A549 treated with Hydrocortisone at 1 μM for 4 hours (cell line): Measurements from ENCODE around the gene SCD5. TPM values are rescaled to one million over a fixed set of nuclear protein-coding genes. Genes with fewer than 3 reads are reported as not detected.

Experiments used
- total RNA-seq: library from RNA; stranded (reverse); fragments of 200-300 nt; extraction: Qiagen RNA extraction; gene quantifications from 5 replicates; pipeline ENCODE4 v1.2.3, GENCODE V29; 2022

The SCD5 gene
- total RNA-seq: 6.2 to 8.1 TPM (median 6.6 TPM) in 5 replicates

DNA sequence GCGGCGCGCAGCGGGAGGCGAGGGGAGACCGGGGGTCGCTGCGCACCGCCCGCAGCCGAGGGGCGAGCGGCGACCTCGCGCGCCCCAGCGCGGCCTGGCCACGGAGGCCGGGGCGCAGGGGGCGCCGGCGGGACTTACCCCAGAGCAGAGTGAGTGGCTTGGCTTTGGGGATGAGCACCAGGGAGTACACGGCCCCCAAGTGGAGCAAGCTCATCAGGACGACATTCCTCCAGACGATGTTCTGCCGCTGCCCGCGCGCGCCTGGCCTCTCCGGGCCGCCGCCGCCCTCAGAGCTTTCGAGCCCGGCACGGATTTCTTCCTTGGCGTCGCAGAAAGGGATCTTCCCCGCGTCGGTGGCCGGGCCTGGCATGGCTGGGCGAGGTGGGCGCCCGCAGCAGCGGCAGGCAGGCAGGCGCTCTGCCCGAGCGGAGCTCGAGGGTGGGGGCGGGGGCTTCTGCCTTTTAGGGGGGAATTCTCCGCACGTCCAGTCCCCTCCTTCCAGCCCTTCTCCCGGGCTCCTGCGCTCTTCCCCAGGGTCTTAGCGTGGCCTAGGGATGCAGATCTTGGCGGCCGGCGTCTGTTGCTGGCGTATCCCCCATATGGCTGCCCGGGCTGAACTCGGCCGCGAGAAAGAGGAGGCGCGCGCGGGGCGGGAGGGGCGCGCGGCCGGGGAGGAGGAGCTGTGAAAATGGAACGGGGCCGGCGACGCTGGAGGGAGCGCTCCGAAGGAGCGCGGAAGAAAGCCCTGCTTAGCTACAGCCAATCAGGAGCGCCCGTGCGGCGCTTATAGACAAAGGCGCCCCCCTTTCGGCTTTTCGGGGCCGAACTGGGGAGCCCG lies at the start of gene SCD5:
SCD5 (minus strand) TSS at position 629 of the 838 bp plus-strand sequence; CDS start at position 370, 259 bp downstream.

Other genes starting within 250 kb of the SCD5 start
- 0.59 to 1.2 TPM (median 0.95 TPM) in 5 replicates for gene TMEM150C, start 236.8 kb downstream of the SCD5 start, total RNA-seq
- 77.9 to 98.5 TPM (median 85.5 TPM) in 5 replicates for gene SEC31A, start 92.4 kb upstream of the SCD5 start, total RNA-seq
- 1.5 to 2.5 TPM (median 1.9 TPM) in 5 replicates for gene THAP9, start 101.9 kb upstream of the SCD5 start, total RNA-seq
- 5.2 to 8.7 TPM (median 6.4 TPM) in 5 replicates for gene LIN54, start 212.0 kb upstream of the SCD5 start, total RNA-seq
- gene COPS4, start 236.4 kb upstream of the SCD5 start, total RNA-seq: 23.3 to 35.0 TPM (median 24.9 TPM) in 5 replicates